HG02623 (cell line): Measurements from ENCODE around the gene DDX17.

Experiments
- ATAC-seq: cut with Tn5 transposase; IDR thresholded peaks from one replicate; pipeline ENCODE4 v1.9.1; 2021; ENCODE audit warnings: moderate library complexity; ENCODE audit not compliant: unreplicated experiment

Gene DDX17

GRCh38 chr22:38451404-38451803 lies 54.7 kb downstream of the DDX17 start:
- no peak for ATAC-seq

DNA sequence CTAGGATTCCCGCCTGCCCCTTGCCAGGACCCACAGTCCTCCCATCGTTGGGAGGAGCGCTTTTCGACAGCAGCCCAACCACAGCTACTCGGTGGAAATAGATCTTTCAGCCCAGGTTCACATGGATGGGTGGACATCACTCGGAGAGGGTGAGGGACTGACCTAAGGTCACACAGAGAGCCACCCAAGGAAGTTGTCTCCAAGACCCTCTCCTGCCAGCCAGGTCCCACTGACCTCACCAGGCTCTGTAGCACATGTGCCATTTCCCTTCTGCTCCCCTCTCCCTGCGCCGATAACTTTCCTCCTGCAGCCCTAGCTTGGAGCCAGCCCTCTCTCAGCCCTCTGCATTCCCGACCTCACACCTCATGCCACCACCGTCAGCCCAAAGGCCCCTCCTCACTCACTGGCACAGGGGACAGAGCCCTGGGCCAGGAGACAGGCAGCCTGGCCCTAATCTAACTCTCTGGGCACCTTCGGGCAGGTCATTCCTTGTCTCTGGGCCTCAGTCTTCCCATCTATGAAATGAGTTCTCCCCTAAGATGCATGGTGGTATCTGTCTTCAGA lies 55.8 kb downstream of the DDX17 start:
- no peak for ATAC-seq

DNA sequence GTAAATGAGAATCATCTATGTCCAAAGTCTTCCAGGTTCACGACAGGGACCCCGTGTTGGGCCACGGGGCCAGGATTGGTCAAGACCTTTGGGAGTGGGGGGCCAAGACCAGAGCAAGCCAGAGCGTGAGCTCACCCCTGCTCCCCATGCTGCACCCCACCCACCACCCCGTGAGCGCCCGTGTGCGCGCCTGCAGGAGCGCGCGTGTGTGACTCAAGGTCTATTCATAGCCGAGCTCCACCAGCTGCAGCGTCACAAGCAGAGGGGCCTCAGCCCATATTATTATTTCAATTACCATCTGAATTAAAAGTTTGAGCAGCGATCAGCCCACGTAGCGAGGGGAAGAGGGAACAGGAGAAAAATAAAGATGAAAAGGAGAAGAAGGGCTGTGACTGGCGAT lies 56.3 kb downstream of the DDX17 start:
- ATAC-seq = no peak

DNA sequence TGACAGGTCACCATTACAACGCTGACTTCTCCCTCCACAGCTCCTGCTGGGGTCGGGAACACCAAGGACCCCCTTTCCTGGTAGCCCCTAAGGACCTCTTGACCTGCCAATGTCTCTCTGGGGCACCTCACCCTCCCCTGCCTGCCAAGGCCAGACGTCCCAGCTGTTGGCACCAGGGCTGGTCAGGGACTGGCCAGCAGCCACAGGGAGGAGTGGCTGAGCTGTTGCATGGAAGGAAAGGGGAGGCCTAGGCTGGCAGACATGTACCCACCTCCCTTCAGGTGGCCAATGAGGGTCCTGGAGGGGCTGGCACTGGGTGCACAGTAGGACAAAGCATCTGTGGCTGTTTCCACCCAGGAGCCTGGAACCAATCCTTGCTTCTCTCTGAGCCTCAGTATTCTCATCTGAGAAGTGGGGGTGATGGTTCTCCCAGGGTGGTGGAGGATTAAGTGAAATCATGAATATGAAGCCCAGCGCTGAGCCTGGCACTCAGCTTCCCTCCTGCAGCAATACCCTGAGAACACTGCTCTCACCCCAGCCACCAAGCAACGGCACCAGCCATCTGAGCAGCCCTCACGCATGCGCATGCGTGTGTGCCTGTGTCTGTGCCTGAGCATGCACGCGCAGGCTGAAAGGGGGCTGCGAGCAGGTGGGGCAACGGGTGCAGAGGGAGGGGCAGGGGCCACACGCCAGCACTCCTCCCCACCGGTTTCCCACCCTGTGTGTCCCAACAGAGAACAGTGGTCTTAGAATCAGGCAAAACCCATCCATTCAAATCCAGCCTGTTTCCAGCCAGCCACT lies 57.0 kb downstream of the DDX17 start:
- ATAC-seq = no peak

DNA sequence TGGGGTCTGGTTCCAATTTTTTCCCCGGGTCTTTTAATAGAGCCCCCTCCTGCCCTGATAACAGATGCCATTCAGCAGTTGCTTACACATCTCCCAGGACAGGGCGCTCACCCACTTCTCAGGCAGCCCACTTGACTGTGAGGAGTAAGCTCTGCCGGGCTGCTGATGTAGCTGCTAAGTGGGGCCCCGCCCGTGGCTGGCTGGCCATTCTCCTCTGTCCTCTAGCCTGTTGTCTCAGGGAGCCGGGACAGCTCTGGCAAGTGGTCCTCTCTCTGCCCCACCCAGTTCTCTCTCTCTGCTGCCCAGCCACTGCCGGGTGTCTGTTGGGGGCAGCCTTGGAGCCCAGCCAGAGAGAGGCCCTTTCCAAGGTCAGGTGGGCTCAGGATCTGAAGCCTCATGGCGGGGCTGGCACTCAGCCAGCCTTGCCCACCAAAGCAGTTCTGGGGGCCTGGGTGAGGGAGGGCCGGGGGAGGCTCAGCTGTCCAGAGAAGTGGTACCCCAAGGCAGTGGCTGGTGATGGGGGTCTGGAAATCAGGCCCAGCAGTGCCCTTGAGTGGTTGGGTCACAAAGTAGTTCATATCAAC lies 60.0 kb downstream of the DDX17 start:
- ATAC-seq = no peak

- no peak for ATAC-seq
These were observed 61.3 kb downstream of the DDX17 start for GRCh38 chr22:38444783-38445182.

DNA sequence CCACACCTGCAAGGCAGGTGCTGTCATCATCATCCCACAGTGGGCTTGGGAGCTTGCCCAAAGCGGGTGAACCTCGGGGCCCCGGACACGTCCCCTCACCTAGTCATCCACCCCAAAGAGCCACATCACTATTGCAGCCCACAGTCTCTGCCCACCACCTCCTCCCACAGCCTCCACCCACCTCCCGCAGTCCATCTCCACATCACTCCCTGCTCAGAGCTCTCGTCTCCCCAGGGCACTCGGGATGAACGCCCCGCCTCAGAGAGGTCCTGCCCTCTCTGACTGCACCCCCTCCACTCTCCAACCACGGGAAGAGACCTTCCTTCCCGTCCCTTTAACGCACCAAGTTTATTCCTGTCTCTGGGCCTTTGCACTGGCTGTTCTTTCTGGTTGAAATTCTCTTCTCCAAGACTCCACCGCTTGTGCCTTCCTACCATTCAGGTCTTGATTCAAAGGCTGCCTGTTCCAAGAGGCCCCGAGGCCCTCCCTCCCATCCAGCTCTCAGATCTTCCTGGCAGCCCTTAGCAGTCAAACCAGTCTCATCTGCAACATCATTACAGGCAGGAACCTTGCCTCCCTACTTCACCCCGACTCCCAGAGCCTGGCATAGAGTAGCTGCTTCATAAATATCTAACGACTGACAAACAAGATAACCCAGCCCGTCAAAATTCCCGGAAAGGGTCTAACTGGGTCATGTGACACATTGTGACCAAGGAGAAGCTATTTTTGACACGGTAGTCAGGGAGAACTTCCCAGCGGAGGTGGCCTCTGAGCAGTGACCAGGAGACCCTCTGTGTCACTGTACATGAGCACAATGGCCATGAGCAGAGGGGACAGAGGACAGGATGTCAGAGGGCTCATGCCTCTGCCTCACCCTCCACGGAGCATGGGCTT lies 62.2 kb downstream of the DDX17 start:
- ATAC-seq = no peak

- no peak for ATAC-seq
These were observed 63.0 kb downstream of the DDX17 start for GRCh38 chr22:38442967-38443627.

DNA sequence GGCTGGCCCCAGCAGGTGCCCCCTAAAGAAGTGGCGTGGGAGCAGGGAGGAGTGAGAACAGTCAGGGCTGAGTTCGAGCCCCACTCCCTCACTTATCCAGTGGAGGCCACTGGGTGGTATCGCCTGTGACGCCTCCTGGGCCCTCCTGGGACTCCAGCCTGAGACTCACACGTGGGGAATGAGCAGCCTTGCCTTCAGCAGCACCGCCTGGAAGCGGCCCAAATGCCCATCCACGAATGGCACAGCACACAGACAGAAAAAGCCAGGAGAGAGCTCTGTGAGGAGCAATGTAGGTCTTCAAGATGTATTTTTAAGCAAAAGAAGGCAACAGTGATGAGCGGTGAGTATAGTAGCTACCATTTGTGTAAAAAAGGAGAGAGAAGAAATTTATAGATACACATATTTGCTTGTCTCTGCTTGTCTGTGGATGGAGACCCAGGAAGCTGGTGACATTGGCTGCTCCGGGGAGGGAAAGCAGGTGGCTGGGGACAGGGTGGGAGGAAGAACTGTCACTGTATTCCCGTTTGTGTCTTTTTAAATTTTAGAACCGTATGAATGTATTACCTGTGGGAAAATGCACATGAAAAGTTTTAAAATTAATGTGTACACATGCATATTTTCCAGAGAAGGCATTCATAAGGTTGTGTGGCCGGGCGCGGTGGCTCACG lies 64.4 kb downstream of the DDX17 start:
- no peak for ATAC-seq

- no peak for ATAC-seq
These were observed 65.3 kb downstream of the DDX17 start for GRCh38 chr22:38440747-38441350.

DNA sequence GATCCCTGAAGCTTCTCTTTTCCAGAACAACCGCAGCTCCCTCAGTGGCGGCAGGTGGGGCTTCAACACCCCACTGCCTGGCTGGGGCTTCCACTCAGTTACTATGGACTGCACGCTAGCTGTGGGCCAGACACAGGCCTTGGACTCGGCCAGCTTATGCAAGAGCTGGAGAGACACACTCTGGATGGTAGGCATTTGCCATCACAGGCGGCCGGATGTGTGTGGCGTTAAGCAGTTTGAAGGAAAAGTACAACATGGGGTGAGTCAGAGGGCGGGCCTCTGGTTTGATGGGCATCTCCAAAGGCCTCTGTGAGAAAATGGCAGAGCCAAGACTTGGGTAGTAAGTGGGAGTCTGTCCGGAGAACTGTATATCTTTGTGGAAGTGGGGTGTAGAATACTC lies 68.7 kb downstream of the DDX17 start:
- ATAC-seq = no peak

DNA sequence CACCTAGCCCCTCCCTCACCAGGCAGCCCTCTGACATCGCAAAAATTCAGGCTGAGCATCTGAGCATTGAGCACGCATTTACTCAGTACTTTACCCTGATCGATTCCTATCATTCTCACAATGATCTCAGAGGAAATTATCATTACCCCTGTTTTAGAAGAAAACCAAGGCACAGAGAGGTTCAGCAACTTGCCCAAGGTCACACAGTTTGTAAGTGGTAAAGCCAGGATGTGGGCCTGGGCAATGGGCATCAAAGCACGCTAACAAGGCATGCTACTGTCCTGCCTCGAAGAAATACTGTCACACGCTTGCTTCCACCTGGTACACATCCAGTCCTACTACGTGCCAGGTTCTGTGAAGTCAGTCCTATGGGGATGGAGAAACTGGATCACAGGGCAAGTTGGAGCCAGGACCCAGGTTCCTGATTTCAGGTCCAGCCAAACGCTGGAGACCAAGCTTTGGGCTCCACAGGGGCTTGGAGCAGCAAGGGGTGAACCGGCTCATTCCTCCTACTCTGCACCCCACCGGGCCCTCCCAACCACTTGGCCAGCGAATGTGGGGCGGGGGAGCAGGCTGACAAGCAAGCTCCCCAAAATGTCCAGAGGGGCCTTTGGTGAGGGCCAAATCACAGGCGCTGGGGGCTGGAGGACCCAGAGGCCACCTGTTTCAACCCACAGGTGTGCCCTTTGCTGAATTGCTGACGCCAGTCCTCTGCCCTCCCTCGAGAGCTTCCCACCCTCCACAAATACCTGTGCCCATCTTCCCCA lies 69.3 kb downstream of the DDX17 start:
- ATAC-seq = no peak

DNA sequence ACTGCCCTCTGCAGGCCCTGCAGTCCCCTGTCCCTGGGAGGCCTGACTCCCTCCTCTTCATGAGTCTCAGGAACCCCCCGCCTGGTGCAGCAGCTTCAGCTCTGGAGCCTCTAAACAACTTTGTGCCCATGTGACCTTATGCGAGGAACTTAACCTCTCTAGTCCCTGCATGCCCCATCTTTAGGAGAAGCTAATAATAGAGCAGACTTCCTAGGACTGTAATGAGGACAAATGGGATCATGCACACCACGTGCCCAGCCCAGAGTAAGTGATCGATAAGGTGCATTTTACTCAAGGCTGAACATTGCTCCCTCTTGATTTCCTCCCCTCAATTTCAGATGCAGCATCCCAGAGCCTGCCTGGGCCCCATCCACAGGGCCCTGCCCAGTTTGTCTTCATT lies 70.1 kb downstream of the DDX17 start:
- no peak for ATAC-seq

DNA sequence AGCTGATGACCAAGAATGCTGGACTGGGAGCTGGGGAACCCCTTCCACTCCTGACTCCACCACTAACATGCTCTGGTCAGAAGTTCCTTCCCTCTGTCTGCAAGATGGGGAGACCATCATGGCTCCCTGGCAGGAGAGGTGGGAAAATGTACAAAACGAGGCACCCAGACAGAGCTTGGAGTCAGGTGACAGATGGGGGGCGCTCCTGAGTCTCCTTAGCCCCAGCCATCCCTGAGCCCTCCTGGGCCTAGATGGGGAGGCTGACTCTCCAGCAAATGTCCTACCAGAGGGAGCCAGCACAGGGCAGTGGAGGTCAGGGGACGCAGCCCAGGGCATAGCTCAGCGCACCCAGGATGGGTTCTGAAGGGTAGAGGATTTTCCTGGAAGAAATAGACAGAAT lies 71.1 kb downstream of the DDX17 start:
- no peak for ATAC-seq

- ATAC-seq = no peak
These were observed 72.2 kb downstream of the DDX17 start for GRCh38 chr22:38433871-38434270.
